Measurements from ENCODE around the gene MCM5. TPM values are rescaled to one million over a fixed set of nuclear protein-coding genes. Genes with fewer than 3 reads are reported as not detected.

The MCM5 gene
- total RNA-seq, 1 experiment from 2014 or later, result 71.1 TPM

GRCh38 chr22:35403356-35403755 is 3.4 kb downstream of the MCM5 start:
- no peak for DNase-seq (ENCODE audit: low read depth)

GRCh38 chr22:35404176-35404575 is 4.2 kb downstream of the MCM5 start:
- DNase-seq (ENCODE audit: low read depth), result no peak

DNA sequence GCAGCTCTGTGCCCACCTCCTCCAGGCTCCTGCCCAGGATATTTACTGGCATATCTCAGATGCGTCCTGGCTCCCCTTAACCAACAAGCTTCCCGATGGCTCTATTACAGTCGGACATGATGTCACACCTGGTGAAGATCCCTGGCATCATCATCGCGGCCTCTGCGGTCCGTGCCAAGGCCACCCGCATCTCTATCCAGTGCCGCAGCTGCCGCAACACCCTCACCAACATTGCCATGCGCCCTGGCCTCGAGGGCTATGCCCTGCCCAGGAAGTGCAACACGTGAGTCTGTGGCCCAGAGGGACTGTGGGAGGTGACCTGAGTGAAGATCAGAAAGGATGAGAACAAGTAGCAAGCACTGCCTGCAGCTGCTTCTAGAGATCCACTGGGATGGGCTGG is 6.5 kb downstream of the MCM5 start:
- DNase-seq (ENCODE audit: low read depth), result no peak

DNA sequence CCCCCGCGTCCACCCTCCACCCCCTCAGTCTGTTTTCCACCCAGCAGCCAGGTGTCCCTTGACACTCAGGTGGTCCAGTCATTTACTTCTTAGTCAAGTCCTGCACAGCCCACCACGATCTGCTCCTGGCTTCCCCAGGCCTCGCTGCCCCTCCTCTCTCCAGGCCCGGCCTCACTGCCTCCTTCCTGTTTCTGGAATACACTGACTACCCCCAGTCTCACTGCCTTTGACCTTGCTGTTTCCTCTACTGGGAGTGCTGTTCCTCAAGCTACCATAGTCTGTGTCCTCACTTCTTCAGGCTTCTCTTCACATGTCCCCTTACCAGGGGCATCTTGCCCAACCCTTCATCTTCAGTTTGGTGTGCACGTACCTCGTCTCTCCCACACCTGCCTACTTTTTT is 7.4 kb downstream of the MCM5 start:
- DNase-seq (ENCODE audit: low read depth), result no peak

- DNase-seq (ENCODE audit: low read depth), result no peak
Measured at GRCh38 chr22:35409783-35410662, 10.1 kb downstream of the MCM5 start.

- no peak for DNase-seq (ENCODE audit: low read depth)
Measured at GRCh38 chr22:35410663-35411034, 10.7 kb downstream of the MCM5 start.

DNA sequence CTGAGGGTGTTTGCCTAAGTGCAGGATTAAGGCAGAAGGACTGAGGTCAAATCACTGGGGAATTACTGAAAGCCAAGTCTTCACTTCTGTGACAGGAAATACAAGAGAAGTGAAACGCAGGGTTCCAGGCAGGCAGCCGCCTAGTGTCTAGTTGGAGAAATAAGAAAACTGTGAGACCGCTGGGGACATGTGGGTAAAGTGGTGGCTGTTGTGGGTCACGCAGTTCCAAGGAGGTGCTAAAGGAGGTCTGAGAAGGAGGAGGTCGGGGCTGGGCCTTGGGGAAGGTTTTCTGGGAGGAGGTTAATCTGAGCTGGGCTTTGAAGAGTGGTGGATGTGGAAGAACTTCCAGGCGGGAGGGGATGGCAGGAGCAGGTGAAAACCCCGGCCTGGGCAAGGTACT is 11.2 kb downstream of the MCM5 start:
- no peak for DNase-seq (ENCODE audit: low read depth)

DNA sequence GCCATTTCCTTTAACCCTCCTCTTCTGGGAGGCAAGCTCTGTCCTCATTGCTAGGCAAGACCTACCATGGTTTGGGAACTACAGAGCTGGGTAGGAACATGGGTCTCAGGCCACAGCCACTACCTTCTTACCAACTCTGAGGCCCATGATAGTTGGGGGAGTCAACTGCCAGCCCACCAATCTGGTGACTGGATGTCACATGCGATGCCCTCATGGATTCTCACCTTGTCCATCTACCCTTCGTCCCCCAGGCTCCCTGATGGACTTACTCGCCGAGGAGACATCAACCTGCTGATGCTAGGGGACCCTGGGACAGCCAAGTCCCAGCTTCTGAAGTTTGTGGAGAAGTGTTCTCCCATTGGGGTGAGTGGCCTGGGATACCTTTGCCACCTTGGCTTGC is 13.7 kb downstream of the MCM5 start:
- no peak for DNase-seq (ENCODE audit: low read depth)

DNA sequence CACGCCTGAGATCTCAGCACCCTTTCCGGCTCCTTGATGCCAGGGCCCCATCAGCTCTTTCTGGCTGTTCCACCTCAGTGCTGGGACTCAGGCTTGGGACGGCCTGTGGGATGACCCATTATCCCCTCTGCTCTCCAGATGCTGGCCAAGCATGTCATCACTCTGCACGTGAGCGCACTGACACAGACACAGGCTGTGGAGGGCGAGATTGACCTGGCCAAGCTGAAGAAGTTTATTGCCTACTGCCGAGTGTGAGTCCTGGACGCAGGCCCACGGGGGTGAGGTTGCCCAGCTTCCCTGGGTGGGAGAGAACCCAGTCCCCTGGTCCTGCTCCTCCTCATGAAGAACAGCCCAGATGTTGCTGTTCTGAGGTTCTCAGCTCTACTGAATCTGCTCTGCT is 17.7 kb downstream of the MCM5 start:
- DNase-seq (ENCODE audit: low read depth), result no peak

- no peak for DNase-seq (ENCODE audit: low read depth)
Measured at GRCh38 chr22:35418088-35418487, 18.1 kb downstream of the MCM5 start.

- DNase-seq (ENCODE audit: low read depth), result no peak
Measured at GRCh38 chr22:35418731-35419130, 18.8 kb downstream of the MCM5 start.

DNA sequence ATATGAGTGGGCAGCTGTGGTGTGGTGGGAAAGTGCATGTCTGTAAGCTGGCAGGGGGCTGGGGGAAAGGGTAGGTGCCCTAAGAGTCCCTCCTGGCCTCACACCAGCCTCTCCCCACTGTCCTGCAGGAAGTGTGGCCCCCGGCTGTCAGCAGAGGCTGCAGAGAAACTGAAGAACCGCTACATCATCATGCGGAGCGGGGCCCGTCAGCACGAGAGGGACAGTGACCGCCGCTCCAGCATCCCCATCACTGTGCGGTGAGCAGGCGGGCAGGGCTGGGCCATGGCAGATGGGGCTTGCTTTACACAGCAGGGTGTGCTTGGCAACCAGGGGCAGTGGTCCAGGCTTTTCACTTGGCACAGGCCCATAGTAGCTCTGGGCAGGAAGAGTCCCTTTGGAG is 19.8 kb downstream of the MCM5 start:
- no peak for DNase-seq (ENCODE audit: low read depth)

- no peak for DNase-seq (ENCODE audit: low read depth)
Measured at GRCh38 chr22:35421121-35421520, 21.2 kb downstream of the MCM5 start.

GRCh38 chr22:35422145-35422544 is 22.2 kb downstream of the MCM5 start:
- DNase-seq (ENCODE audit: low read depth), result no peak

DNA sequence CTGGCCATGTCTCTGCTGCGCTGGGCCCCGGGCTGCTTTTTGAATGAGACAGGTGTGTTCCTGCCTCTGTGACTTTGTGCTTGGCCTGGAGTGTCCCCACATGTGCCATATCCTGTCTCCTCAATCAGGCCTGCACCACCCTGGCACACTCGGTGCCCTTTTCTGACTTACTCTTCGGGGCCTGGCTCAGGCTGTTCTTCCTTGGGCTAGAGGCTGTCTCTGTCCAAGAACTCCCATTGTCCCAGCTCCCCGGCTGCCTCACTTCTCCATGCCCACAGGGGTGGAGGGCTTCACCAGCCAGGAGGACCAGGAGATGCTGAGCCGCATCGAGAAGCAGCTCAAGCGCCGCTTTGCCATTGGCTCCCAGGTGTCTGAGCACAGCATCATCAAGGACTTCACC is 23.0 kb downstream of the MCM5 start:
- DNase-seq (ENCODE audit: low read depth), result no peak

DNA sequence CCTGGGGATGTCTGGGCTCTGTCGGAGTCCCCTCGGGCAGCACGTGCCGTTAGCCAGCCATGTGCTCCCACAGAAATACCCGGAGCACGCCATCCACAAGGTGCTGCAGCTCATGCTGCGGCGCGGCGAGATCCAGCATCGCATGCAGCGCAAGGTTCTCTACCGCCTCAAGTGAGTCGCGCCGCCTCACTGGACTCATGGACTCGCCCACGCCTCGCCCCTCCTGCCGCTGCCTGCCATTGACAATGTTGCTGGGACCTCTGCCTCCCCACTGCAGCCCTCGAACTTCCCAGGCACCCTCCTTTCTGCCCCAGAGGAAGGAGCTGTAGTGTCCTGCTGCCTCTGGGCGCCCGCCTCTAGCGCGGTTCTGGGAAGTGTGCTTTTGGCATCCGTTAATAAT is 24.1 kb downstream of the MCM5 start:
- no peak for DNase-seq (ENCODE audit: low read depth)

DNA sequence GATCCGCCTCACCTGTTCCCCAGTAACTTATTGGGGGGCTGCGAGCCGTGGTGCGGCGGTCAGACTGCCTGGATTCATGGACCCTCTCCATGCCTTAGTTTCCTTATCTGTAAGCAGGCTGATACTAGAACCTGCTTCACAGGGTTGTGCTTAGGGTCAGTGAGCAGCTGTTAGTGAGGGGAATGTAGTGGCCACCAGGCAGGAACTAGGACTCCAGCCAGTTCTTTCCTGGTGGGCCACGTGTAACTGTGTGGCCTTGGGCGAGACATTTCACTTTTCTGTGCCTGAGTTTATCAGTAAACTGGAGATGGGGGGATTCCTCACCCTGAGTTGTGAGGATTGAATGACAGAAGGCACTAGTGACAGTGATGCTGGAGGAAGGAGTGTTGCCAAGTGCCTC is 24.8 kb downstream of the MCM5 start:
- DNase-seq (ENCODE audit: low read depth), result no peak

- no peak for DNase-seq (ENCODE audit: low read depth)
Measured at GRCh38 chr22:35425546-35425945, 25.6 kb downstream of the MCM5 start.

DNA sequence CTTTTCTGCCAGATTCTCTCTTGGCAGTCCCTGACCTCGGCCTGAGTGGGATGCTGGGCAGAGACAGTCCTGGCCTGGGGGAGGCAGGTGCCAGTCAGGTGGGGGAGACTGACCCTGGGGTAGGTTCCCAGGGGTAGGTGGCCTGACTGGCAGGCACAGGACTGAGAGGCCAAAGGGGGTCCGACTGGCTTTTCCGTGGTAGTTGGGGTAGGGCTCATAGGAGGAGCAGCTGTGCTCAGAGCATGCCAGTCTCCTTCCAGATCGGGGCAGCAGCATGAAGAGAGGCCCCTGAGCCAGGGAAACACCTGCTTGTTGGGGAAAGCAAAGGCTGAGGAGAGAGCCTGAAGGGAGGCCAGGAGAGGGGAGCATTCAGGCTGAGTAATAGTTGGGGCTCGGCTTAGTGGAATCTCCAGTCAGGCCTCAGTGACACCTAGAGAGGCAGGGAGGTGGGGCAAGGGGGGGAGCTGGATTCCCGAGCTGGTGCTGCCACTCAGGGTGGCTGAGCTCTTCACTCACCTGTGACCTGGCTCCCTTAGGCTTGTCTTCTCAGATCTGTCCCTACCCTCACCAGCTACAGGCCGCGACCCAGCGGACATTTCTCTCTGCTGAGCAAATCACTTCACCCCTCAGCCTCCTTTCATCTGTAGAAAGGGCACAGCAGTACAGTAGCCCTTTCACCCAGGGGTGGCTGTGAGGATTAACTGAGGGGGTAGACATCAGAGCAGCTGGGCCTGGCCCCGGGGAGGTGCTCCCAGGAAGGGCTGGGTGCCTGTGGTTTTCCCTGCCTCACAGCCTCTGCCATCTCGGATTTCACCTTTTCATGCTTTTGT is 26.2 kb downstream of the MCM5 start:
- DNase-seq (ENCODE audit: low read depth), result peak; percentile 47

DNA sequence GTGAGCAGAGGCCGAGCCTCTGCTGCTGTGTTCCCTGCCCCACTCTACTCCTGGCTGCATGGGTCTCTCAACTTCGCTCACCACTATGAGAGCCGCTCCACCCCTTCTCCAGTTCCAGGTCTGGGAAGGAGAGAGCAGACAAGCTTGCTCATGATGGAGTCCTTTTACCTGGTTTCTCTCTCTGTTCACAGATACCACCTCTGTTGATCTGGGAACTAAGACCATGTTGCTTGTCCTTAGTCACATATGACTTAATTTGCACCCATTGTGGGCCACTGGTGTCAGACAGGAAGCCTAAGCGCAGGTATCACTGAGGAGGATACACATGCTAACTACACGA is 26.8 kb downstream of the MCM5 start:
- no peak for DNase-seq (ENCODE audit: low read depth)

DNA sequence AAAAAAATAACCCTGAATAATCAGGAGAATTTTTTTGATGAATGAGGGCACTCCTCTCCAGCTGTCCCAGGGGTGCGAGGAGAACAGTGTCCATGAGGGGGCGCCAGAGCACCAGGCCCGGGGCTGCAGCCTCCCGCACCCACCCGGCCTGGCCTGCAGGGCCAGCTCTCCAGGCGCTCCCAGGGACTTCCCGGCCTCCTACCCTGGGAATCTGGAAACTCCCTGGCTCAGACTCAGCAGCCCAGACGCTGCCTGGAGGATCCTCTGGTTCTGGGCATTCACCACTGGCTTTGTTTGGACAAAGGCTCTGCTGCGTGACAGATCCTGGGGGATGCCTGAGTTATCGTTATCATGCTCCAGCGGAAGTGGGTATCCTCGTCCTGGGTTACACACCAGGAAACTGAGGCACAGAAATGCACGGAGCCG is 31.0 kb downstream of the MCM5 start:
- DNase-seq (ENCODE audit: low read depth), result peak; percentile 91

DNA sequence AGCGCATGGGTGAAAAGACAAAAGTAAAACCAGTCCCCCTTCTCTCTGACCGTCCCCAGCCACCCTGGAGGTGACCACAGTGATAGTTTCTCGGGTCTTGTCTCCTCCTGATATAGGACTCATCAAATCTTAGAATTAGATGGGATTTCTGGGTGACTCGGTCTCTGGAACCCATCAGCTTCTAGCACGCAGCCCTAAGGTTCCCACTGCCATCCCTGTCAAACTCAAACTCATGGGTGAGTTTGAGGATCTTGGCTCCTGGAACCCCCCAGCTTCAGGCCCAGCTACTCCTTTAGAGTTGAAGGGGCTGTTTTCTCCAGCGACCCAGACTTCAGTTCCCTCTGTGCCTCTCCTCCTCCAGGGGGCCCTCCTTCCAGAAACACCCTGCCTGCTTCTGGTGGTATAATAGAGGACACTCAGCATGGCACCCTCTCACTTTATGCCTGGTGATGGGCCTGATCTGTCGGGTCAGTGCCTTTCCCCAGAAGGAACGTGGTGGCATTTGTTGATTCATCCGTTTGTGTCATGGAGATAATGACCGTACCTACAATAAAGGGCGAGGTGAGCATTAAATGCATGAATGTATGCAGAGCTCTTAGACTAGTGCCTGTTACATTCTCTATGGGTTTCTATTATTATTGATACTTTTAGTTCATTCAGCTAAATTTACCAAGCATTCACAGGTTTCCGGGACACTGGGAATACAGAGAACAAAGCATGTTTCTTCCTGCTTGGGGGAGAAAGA is 31.7 kb downstream of the MCM5 start:
- no peak for DNase-seq (ENCODE audit: low read depth)

Measured in RPMI7951 (cell line).